Iris pigment epithelial cell (primary cell): ENCODE results near the gene CSKMT.
A peak's percentile ranks its signal among the peaks of the same experiment; 100 is the strongest.
"Not testable (repeated sequence)": the region's sequence is repeated elsewhere in the genome, so short reads cannot be mapped to it uniquely, and the experiment has no call there.

Source experiments
- DNase-seq: peaks from one replicate; pipeline ENCODE4 v3.0.0-alpha.2; 2011; ENCODE audit warnings: low read depth

CSKMT gene

GRCh38 chr11:62665075-62665598 lies at the start of gene CSKMT, which contains the start of gene C11orf98:
TSS of gene CSKMT (plus strand) at chr11:62665312. CDS start at chr11:62665880, 568 bp downstream.
TSS of gene C11orf98 (minus strand) at chr11:62665210. CDS start at chr11:62665169, 41 bp downstream.
- DNase-seq: peak; percentile 94

- DNase-seq: no peak
Measured at GRCh38 chr11:62615521-62615920, 49.6 kb upstream of the CSKMT start.

GRCh38 chr11:62616957-62617356 lies 48.2 kb upstream of the CSKMT start:
- DNase-seq: not testable (repeated sequence)

- no peak for DNase-seq
Measured at GRCh38 chr11:62621027-62621566, 44.0 kb upstream of the CSKMT start.

GRCh38 chr11:62621567-62622470 lies 43.3 kb upstream of the CSKMT start, which contains the start of gene B3GAT3:
TSS of gene B3GAT3 (minus strand) at chr11:62621986. CDS start at chr11:62621947, 39 bp downstream.
- DNase-seq: peak; percentile 98

- no peak for DNase-seq
Measured at GRCh38 chr11:62622476-62623089, 42.5 kb upstream of the CSKMT start.

GRCh38 chr11:62627713-62628112 lies 37.4 kb upstream of the CSKMT start:
- DNase-seq: no peak

GRCh38 chr11:62632492-62632891 lies 32.6 kb upstream of the CSKMT start:
- no peak for DNase-seq

GRCh38 chr11:62644220-62644619 lies 20.9 kb upstream of the CSKMT start:
- DNase-seq: no peak

GRCh38 chr11:62645671-62645945 lies 19.5 kb upstream of the CSKMT start:
- no peak for DNase-seq

GRCh38 chr11:62645946-62646824 lies 18.9 kb upstream of the CSKMT start, which contains the start of gene GANAB:
TSS of gene GANAB (minus strand) at chr11:62646613. CDS start at chr11:62646599, 14 bp downstream.
- DNase-seq: peak; percentile 99

GRCh38 chr11:62646825-62647608 lies 18.1 kb upstream of the CSKMT start:
- no peak for DNase-seq

GRCh38 chr11:62647609-62648005 lies 17.5 kb upstream of the CSKMT start:
- DNase-seq: no peak

GRCh38 chr11:62648185-62648966 lies 16.7 kb upstream of the CSKMT start:
- DNase-seq: no peak

- DNase-seq: no peak
Measured at GRCh38 chr11:62648967-62649364, 16.1 kb upstream of the CSKMT start.

GRCh38 chr11:62649486-62649885 lies 15.6 kb upstream of the CSKMT start:
- no peak for DNase-seq

GRCh38 chr11:62650283-62650682 lies 14.8 kb upstream of the CSKMT start:
- not testable (repeated sequence) for DNase-seq

- DNase-seq: no peak
Measured at GRCh38 chr11:62652161-62653006, 12.7 kb upstream of the CSKMT start.

GRCh38 chr11:62654297-62654696 lies 10.8 kb upstream of the CSKMT start:
- no peak for DNase-seq
